Medulla oblongata (tissue), 1 donor: ENCODE data around the gene HMGCR.

Experiments used
- DNase-seq: peaks from one replicate; pipeline ENCODE4 v3.0.0-alpha.2; 2015; ENCODE audit errors: extremely low spot score

Gene HMGCR

GRCh38 chr5:75381456-75381855 is 44.4 kb downstream of the HMGCR start:
- no peak for DNase-seq

- DNase-seq: no peak
These were observed 47.2 kb downstream of the HMGCR start for GRCh38 chr5:75384218-75384617.

DNA sequence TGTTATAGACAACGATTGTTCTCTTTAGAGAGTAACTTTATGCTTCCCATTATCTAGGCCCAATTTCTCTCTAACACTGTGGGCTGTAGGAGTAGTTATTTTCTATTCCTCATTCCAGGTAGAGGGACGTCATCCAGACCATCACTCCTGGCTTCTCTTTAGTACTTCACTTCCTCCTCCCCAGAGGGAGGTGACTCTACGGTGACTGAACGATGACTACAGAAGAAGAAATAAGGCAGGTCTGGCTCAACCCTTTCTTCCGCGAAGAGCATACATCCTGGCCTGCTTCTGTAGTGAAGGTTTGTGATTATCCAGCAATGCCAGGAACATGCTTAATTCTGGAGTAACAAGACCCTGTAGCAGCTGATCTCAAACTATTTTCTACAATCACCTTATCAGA is 50.8 kb downstream of the HMGCR start:
- DNase-seq: no peak

GRCh38 chr5:75389430-75389829 is 52.4 kb downstream of the HMGCR start:
- no peak for DNase-seq

GRCh38 chr5:75395277-75395676 is 58.3 kb downstream of the HMGCR start:
- DNase-seq: no peak

- no peak for DNase-seq
These were observed 68.3 kb downstream of the HMGCR start for GRCh38 chr5:75405296-75405695.
